GM08714 (cell line): ENCODE results near the gene APOL5.
"Not testable (repeated sequence)": the region's sequence is repeated elsewhere in the genome, so short reads cannot be mapped to it uniquely, and the experiment has no call there.

Source experiments
- H3K4me3 ChIP-seq: fragments of 200-500 bp; sonication (Bioruptor generic); 2 replicates; pipeline ENCODE4 v1.5.1; 2014; ENCODE audit warnings: mild to moderate bottlenecking, low read length, inconsistent platforms
- ZNF274 ChIP-seq: IDR thresholded peaks from 2 replicates; pipeline ENCODE4 v1.6.1; 2012; ENCODE audit warnings: mild to moderate bottlenecking, low read depth, low read length

The APOL5 gene

DNA sequence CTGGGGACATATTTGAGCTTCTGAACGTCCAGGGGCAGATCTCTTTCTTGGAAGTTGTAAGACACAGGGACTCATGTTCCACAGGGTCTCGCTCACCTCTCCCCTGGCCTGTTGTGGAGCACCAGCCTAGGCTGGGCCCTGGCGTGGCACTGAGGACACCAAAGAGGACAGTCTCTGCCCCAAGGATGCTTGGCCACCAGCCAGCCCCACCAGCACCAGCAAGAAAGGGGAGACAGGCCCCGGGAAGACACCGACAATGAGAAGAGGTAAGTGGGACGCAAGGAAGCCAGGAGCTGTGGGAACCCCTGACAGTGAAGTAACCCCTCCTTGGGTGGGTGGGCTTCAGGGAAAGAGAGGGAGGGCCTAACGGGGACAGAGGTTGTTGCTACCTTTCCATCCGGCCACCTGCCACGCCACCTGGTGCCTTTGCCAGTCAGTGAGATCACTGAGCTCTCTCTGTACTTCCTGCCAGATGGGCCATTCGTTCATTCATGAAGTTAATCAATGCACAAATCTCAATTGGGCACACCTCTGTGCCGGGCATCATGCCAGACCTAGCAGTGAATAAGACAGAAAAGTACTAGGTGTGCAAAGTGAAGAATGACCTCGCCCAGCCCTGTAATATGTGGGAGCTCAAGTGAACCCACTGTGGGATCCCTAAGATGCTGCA is 11.1 kb downstream of the APOL5 start:
- H3K4me3 ChIP-seq = no peak overlapping the region
- TF ChIP-seq ZNF274 = no peak

DNA sequence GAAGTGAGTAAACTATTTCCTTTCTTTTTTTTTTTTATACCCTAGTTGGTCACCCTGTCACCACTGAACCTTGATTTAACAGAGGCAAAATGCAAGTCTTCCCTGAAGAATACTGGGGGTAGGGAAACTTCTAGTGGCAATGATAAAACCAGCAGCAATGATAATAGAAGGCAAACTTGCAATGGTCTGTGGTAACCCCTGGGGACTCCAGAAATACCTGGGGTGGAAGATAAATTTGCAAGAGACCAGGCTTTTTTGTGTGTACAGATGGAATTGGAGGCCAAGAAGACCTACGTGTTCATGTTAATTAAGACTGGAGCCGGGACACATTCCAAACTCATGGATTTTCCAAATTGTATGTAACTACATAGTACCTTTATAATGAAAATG is 11.6 kb downstream of the APOL5 start:
- no peak overlapping the region for H3K4me3 ChIP-seq
- TF ChIP-seq ZNF274 = no peak

DNA sequence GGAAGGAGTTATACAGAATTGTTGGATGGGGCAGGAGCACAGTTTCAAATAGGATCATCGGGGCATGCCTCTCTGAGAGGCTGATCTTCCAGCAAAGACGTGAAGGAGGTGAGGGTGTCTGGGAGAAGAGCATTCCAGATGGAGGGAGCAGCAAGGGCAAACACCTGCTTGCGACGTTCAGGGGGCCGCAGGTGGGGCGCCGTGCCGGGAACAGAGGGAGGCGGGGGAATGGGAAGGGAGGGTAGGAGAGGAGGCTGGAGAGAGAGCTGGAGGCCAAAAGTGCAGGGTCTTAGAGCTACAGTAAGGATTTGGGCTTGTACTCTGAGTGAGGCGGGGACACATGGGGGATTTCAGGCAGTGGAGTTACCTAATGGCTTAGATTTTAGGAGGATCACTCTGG is 13.6 kb downstream of the APOL5 start:
- no peak for TF ChIP-seq ZNF274

DNA sequence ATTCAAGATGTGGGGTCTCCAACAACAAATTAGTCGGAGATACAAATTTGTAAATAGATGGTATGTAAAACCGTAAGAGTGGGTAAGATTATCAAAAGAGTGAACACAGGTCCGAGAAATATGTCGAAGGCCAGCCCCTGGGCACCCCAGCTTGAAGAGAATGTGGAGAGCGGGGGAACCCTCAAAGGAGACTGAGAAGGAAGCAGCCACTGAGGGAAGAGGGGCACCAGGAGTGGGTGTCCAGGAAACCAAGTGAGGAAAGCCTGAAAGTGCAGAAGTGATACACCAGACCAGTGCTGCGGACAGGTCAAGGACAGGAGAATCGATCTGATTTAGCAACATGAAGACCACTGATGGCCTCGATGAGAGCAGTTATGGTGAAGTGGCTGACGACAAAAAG is 14.4 kb downstream of the APOL5 start:
- no peak for TF ChIP-seq ZNF274
- H3K4me3 ChIP-seq = no peak overlapping the region

More for the DNA sequence above, 13.6 kb downstream of the APOL5 start:
- H3K4me3 ChIP-seq = no peak overlapping the region

DNA sequence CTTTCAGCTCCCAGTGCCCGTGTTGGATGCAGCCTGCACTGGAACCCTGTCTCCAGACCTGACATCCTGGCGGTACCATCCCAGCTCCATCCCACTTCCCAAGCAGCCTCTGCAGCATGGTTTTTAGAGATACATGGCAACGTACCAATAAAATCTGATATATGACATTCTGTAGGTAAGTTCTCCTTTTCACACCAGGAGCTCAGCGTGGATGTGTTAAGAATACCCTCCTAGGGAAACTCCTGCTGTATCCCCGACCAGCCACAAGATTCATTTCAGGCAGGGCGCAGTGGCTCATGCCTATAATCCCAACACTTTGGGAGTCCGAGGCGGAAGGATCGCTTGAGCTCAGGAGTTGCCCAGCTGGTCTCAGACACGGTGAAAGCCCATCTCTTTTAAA is 15.4 kb downstream of the APOL5 start:
- no peak overlapping the region for H3K4me3 ChIP-seq
- TF ChIP-seq ZNF274 = no peak

DNA sequence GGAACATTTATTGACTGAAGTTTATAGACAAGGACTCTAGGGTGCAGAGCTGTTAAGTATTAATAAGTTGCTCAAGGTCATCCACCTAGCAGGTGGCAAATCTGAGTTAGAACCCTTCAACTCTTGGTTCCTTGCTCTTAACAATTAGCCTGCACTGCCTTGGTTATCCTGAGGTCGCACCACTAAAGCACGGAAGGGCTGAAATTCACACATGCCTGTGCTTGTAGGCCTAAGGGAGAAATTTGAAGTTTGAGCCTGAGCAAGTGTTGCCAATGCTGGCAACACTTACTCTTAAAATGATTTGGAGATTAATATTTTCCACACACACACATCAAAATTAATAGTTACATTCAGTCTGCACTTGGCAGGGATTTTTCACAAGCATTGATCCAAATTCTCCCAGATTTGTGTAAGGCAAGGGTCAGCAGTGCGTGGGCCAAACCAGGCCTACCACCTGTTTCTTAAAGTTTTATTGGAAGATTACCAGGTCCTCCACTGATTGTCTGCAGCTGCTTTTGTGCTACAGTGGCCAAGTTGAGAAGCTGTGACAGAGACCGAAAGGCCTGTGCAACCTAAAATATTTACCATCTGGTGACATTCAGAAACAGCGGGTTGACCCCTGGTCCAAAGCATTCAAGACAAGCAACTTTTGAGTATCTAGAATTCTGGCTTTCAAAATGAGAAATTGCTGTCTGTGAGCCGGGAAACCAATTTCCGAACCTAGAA is 16.3 kb downstream of the APOL5 start:
- no peak overlapping the region for H3K4me3 ChIP-seq
- TF ChIP-seq ZNF274 = no peak

DNA sequence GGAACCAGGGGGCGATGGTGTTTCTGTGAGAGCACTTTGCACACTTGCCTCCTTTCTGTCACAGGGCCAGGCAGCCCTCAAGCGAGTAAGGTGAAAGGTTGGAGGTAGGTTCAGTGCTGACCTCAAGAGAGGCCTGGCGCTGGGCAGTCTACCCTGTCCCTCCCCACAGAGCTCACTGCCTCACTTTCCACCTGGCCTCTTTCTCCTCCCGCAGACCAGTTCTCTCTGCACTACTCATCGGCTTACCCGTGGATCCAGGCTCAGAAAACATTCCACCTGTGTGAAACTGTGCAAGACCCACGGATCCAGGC is 16.8 kb downstream of the APOL5 start:
- no peak overlapping the region for H3K4me3 ChIP-seq
- no peak for TF ChIP-seq ZNF274

DNA sequence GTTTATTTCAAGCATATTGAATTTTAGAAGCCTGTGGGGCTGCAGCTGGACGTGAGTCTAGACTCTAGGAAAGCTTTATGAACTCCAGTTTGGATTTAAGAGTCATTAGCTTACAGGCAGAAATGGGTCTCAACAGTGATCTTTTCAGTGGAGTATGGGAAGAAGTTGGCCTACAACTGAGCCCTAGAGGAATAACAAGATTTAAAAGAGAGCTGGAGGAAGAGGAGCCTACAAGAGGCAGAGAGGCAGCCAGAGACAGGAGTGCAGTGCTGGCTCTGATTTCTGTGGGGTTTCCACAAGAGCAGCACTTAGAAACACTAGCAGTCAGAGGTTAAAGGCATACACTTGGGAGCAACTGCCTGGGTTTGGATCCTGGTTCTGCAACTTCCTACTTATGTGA is 17.9 kb downstream of the APOL5 start:
- no peak overlapping the region for H3K4me3 ChIP-seq
- TF ChIP-seq ZNF274 = no peak

DNA sequence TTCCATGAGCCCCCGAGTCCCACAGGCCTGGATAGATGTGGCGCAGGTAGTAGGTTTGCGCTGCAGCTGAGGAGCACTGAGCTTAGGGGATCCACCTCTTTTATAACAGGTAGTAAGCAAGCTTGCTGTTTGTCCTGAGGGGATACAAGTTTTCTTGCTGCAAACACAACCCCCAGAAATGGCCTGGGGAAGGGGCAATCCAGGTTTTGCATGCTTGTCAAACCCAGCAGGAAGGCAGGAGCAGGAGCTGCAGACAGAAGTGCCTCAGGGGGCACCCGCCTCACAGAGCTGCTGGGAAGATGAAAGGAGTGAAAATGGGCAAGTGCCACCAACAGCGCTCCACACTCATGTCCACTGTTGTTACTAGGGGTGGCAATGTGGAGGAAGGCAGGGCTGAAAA is 18.5 kb downstream of the APOL5 start:
- no peak for TF ChIP-seq ZNF274
- no peak overlapping the region for H3K4me3 ChIP-seq

DNA sequence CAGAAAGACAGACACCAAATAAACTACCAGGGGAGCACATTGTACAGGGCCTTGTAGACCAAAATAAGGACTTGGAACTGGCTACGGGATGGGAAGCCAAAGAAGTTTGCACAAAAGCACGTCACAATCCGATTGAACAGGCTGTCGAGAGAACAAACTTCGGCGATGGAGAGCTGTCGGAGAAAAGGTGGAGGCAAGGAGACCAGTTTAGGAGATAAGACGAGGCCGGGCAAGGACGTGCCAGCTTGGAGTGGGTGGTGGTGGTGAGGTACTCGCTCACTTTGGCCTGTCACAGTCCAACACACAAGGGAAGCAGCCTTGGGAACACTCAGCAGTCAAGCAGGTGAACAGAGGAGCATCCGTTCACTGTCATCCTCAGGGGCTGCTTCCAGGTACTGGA is 19.0 kb downstream of the APOL5 start:
- no peak for TF ChIP-seq ZNF274

DNA sequence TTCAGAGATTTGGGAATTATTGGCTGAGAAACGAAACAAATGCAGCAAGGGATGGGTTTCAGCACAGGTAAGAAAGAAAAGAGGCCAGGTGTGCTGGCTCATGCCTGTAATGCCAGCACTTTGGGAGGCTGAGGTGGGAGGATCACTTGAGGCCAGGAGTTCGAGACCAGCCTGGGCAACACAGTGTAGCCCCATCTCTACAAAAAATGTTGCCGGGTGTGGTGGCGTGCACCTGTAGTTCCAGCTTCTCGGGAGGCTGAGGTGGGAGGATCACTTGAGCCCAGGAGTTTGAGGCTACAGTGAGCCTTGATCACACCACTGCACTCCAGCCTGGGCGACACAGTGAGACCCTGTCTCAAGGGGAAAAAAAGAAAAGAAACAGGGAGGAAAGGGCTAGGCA is 20.2 kb downstream of the APOL5 start:
- H3K4me3 ChIP-seq = not testable (repeated sequence)

More for the DNA sequence above, 19.0 kb downstream of the APOL5 start:
- no peak overlapping the region for H3K4me3 ChIP-seq

DNA sequence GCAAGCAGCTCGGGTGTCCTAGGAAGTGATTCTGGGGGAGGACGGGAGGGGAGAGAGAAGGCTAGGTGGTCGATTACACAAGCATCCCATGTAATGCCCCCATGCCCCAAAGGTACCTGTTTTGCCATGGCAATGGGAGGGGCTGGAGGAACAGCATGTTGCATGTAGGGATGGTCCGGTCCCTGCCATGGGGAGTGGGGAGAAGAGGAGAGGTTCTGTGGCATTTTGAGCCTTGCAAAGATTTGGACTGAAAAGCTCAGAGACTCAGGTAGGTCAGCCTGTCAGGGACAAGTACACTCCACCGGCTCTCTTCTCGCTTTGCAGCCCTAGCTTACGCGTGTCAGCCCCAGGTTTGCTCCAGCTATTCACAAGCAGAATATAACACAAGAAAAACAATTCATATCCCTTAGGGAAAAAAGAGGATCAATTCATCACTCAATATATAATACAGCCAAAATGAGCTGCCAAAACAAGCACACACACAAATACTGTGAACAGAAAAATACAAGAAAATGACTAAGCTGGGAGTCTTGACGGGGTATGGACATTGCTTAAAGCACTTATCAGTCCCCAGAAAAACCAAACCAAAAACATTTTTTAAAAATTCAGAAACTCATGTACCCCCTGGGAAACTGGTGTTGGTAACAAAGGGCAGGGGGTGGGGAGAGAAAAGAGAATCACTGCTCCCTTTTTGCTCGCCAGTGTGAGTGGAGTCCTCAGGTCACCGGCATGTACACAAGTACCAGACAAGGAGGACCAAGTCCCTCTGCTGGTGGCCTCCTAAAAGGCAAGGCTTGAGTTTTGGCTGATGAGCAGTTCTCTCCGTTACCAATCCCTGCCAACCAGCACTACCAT is 21.6 kb downstream of the APOL5 start:
- TF ChIP-seq ZNF274 = no peak
- no peak overlapping the region for H3K4me3 ChIP-seq

DNA sequence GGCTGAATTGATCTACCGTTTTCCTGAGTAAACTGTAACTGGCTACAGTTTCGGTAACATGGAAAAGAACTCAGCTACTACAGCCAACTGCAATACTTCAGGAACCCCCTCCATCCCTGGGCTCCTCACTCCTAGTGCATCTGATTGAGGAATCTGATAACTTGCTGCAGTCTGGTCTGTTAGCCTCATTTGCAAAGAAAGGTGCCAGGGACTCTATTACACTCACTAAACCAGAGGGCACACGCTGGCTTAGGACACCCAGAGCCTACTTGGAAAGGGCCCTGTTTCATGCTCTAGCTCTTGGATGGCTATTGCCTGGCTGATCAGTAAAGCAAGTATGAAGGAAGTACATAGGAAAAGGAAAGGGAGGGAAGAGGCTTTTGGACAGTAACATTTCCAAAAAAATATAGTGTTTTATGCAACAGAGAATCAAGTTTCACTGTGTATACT is 22.3 kb downstream of the APOL5 start:
- no peak overlapping the region for H3K4me3 ChIP-seq

DNA sequence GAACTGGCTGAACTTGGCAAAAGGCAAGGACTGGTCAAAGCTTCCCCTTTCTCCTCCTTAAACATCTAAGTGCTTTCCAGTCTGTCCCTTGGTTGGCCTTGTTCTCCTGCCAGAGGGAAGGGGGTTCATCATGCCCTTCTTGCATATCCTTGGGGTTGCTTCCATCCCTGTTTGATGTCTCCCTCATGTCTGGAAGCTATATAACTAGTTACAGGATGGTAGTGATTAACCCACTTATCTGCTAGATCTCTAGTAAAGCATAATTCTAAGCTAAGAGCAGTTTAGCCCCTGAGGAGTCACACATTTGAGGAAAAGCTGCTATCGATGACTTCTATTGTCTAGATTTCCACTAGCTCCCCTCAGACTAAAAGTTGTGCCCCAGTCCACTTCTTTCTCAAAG is 22.9 kb downstream of the APOL5 start:
- H3K4me3 ChIP-seq = no peak overlapping the region
- TF ChIP-seq ZNF274 = no peak

More for the DNA sequence above, 22.3 kb downstream of the APOL5 start:
- TF ChIP-seq ZNF274 = no peak
